CD4-positive, alpha-beta T cell treated with Interleukin-12 subunit alpha and Interleukin-12 subunit beta, for 1 hour (primary cell): Measurements from ENCODE around the gene TRAF3.

Source experiments
- DNase-seq: peaks from one replicate; pipeline ENCODE4 v3.0.0-alpha.2; 2020

The TRAF3 gene

DNA sequence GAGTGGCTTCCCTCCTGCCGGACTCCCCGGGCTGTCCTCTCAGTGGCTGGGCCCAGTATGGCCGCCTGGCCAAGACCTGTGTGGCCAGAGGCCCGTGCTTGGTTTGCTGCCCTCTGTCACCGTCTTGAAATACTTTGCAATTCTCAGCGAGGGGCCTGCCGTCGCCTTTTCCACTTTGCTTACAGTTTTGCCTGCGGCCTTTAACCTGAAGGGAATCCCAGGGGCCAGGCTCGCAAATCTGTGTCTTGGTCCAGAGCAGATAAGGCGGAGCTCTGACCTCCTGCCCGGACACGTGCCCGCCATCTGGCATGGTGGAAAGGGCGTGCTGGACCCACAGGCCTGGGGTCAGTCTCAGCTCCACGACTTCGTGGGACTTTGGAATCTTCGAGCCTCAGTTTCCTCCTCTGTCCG is 134.3 kb downstream of the TRAF3 start:
- no peak for DNase-seq

DNA sequence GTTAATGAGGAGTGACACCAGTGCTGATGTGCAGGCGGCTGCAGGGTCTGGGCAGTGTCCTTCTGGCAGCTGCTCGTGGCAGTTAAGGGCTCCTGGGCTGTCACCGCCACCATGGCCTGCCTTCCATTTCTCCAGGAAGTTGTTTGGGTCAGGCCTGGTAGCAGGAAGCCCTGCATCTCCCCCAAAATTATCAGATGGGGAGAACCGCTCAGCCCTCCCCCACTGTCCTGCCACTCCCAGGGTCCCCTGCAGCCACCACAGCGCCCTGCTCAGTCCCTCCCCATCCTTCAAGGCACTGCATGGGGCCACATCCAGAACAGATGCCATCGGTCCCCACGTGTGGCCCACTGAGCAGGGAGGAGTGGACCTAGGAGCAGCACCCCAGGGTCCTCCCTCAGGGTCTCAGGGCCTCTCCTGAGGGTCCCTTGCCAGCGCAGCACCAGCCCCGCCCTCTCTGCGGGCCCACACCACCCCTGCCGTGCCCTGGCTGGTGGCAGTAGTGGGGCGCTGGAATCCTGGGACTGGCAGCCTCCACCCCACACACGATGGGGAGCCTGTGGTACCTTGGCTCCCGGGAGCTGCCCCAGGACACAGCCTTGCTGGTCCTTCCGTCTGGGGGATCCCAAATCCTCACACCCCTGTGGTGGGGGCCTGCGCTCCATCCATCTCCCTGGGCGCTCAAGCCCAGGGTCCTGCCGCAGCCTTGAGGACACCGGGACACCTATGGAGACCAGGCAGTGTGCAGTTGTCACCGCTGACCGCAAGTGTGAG is 134.9 kb downstream of the TRAF3 start:
- no peak for DNase-seq

DNA sequence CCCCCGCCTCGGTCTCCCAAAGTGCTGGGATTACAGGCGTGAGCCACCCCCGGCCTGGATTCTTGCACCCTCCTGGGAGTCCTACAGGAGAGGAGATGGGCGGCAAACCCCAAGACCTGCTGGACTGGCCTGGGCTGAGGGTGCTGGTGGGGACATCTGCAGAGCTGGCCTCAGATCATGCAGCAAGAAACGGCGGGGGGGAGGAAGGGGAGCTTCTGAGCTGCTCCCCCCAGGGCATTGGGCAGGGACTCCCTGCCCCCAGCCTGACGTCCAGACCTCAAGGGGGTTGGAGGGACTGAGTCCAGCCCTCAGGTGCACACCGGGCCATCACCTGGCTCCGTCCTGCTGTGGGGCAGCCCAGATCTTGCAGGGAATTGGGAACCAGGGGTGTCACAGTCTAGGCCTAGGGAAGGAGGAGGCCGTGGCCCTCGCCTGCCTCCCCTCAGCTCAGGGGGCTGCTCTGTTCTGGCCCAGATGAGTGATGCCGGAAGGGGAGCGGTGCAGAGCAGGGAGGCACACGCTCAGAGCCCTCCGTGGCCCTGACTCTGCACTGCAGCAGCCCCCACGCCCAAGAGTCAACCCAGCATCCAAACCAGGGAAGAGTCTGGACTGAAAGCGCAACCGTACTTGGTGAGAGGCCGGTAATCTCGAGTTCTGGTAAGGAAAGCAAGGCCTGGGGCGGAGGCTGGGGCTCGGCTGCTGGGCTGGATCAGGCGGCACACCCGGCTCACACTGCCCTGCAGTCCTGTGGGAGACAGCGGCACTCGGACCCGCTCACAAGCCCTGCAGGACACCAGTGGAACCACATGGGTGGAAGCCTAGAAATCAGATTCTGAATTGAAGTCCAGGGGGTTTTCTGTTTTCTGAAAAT is 136.3 kb downstream of the TRAF3 start:
- DNase-seq: no peak

GRCh38 chr14:102914474-102915291 is 137.4 kb downstream of the TRAF3 start:
- no peak for DNase-seq

DNA sequence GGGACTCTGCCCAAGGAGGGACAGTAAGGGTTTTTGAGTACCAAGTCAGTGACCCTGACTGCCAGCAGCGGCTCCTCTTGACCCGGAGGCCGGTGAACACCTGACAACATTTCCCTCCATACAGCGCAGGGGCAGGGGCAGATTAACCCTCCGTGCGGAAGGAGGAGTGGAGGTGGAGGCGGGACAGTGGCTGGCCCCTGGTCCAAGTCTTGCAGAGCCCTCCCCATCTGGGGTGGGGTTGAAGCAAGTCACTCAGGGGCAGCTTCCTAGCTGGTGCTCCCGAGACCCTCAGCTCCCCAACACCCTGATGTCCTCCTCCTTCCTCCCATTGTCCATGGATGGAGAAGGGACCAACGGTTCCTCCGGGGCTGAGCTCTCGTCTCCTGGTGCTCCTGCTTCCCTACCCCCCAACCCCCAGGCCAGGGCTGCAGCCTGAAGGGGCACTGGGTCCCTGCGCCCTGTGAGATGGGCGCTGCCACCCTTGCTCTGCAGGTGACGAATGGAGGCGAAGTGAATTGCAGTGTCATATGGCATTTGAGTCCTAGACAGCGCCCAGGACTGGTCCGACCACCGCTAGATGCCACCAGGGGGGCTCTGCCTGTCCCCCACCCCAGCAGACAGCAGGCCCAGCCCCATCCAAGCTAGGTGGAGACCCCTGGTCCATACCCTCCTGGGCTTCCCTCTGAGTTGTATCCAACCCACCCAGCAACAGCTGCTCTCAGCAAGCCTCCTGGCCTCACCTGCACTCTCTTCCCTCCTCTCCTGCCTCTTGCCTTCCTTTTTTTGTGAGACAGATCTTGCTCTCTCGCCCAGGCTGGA is 138.3 kb downstream of the TRAF3 start:
- no peak for DNase-seq

DNA sequence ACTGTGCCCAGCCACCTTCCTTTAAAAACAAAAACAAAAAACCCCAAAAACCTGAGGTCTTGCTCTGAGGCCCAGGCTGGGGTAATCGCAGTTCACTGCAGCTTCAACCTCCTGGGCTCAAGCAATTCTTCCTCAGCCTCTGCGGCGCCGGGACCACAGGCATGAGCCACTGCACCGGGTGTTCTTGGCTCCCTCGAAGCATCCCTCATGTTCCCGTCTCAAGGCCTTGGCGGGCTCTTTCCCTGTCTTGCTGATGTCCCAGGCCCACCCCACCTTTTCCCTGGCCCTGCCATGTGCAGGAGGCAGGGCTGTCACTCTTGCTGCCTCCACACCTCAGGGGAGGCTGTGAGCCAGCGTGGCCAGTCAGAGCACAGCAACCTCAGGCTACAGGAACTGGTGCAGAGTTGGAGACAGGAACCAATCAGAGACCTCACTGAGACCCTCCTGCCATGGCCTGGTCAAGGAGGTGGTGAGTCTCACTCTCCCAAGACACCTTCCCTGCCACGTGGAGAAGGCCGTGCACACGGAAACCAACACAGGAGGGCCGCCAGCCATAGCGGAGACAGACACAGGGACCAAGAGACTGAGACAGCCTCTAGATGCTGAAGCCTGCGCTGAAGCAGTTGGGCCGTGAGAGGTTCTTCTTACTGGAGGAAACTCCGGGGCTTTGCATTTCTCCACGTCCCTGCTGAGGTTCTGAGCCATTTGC is 139.3 kb downstream of the TRAF3 start:
- DNase-seq: no peak

DNA sequence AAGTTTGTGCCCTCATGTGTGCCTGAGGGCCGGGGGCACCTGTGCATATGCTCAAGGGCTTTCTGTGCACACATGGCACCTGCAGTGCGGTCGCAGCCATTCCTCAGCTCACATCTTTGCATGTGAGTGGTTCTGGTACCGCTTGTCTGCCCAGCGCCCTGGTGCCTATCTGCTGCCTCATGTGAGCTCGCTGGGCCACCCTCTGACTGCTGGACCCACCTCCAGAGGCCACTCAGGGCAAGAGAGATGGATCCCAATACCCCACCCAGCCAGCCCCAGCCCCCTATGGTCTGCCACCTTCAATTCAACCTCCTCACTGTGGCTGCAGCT is 139.8 kb downstream of the TRAF3 start:
- DNase-seq: no peak

GRCh38 chr14:102917469-102918211 is 140.4 kb downstream of the TRAF3 start:
- DNase-seq: peak; percentile 57

- no peak for DNase-seq
Measured at GRCh38 chr14:102918438-102918837, 141.2 kb downstream of the TRAF3 start.

GRCh38 chr14:102920273-102920997 is 143.2 kb downstream of the TRAF3 start:
- no peak for DNase-seq

GRCh38 chr14:102920998-102921304 is 143.7 kb downstream of the TRAF3 start:
- no peak for DNase-seq

GRCh38 chr14:102922490-102923200 is 145.4 kb downstream of the TRAF3 start, which contains the start of gene AMN:
AMN (plus strand) TSS chr14:102922663; CDS start chr14:102922689, 26 bp downstream.
- DNase-seq: no peak

DNA sequence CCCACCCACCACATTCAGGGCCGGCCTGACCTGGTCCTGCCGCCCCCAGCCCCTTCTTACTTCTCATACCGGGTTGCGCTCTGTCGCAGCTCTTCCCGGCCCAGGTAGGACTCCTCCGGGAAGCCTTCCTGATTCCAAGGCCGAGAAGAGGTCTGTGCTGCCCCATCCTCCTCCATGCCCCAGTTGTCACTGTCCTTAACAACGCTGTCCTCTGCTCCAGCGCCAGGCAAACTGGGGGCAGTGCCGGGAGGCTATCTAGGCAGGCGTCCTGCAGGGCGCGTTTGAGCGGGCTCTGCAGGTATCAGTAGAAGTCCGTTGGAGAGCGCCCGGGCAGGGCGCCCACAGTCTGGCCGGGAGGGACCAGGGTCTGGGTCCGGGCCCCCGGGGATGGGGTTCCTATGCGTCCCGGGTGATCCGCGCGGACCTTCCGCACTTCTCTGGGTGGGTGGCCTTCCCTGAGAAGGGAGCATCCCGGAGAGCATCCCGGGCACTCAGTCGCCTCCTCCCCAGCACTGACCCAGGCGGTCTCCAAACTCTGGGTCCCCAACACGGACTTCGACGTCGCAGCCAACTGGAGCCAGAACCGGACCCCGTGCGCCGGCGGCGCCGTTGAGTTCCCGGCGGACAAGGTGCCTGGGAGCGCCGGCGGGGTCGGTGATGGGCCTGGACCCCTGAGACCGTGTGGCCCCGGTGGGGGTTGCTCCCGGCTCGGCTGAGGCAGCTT is 146.1 kb downstream of the TRAF3 start:
- no peak for DNase-seq

DNA sequence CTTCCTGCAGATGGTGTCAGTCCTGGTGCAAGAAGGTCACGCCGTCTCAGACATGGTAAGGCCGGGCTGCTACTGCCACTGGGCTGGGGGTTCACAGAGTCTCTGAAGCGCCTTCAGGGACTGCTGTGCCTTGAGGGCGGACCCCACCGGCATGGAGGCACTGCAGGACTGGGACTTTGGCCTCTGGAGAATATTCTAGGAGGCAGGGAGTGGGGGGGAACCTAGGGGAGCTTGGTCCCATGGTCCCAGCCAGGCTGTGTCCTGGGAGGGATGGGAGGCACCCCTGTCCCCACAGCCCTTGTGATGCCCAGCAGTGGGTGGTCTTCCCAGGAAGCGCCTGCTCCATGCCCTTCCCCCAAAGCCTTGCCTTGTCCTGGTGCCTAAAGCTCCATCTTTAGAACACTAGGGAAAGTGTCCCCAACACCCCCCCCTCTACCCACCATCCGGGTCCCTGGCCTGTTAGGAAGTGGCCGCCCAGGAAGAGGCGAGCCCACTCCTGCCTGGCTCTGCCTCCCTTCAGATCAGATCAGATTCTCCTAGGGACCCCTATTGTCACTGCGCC is 146.8 kb downstream of the TRAF3 start:
- DNase-seq: no peak

DNA sequence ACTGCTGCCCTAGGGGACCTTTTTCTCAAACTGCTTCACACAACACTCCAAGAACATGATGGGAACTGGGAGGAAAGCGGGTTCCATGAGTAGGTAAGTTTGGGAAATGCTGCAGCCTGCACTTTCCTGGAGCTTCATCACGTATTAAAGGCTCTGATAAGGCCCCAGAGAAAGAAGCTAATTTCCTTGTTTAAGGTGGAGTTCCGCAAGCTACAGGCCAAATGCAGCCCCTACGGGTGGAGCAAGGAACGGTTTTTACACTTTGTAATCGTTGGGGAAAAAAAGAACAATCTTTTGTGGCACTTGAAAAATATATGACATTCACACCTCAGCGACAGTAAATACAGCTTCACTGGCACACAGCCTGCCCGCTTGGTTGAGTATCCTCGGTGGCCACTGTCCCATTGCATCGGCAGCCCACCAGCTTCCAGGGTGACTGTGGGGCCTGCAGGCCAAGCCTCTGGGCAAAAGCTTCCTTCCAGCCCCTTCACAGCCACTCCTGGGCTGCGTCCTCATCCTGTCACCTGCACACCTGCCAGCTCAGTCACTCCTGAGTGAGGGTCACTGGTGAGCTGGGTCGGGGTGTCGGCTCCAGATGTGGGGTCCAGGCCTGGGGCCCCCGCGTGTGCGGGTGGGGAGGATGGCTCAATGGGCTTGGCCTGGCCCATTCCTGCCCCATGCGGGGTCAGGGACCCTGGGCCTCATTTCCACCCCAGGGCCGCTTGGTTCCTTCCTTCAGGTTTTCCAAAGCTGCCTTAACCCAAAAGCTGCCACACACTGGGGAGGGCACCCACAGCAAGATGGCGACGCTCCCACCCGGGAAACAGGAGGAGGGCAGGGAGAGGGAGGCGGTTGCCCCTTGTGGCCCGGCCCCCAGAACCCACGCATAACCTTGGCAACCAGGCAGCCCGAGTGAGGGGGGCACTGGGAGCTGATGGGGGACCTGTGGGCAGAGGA is 147.7 kb downstream of the TRAF3 start:
- no peak for DNase-seq

- DNase-seq: no peak
Measured at GRCh38 chr14:102925646-102926045, 148.4 kb downstream of the TRAF3 start.

- no peak for DNase-seq
Measured at GRCh38 chr14:102926104-102926503, 148.9 kb downstream of the TRAF3 start.
